HG02884 (cell line): Measurements from ENCODE around the gene ARHGEF3.
A peak's percentile ranks its signal among the peaks of the same experiment; 100 is the strongest.

Experiments
- ATAC-seq: cut with Tn5 transposase; IDR thresholded peaks from one replicate; pipeline ENCODE4 v1.9.1; 2021; ENCODE audit warnings: mild to moderate bottlenecking, moderate library complexity; ENCODE audit not compliant: unreplicated experiment

Gene ARHGEF3

DNA sequence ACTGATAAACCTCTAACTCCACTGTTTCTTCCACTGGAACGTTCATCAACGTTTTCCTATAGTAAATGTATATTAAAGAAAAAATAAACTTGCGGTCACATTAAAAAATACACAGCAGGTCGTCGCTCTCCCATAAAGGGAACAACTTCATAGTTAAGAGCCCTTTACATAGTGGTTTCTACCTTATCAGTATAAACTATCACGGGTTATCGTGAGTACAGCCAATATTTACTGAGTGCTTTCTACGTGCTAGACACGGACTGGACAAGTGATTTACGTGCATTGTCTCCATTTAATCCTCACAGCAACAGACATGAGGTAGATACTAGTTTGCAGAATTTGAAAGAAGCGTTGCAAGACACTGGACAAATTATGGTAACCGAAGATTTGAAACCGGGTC is 117.7 kb downstream of the ARHGEF3 start:
- no peak for ATAC-seq

DNA sequence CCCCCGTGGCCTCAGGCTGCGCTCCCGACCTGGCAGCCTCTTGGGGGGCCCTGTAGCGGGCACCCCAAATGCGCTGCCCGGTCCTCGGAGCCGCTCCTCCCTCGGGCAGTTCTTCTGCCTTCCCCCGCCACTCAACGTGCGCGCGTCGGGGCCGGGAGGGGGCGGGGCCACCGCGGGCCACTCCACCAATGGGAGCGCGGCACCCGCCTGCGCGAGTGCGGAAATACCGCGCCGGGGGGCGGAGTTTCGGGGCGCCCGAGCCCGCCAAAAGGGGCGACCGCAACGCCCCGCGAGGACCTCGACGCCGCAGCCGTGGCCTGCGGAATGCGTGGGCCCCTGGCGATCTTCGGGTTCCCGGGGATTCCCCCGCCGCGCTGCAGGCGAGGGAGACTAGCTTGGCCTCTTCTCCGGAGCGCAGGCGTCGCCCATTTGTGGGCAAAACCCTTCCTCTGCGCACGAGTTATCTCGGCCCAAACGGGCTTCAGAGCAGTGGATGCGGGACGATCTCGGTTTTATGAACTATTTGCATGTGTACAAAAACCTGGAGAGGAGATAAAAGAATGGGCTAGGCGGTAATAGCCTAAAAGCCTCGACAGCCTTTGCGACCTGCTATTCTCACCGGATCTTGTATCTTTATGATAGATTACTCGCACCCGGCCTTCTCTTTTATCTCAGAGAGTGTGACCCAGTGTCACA is 118.5 kb downstream of the ARHGEF3 start, which contains the start of gene TASOR:
Gene TASOR, minus strand, starts transcription at position 144 of the 696 bp plus-strand sequence. CDS start 259 bp downstream, outside the sequence.
- peak; percentile 65 for ATAC-seq

DNA sequence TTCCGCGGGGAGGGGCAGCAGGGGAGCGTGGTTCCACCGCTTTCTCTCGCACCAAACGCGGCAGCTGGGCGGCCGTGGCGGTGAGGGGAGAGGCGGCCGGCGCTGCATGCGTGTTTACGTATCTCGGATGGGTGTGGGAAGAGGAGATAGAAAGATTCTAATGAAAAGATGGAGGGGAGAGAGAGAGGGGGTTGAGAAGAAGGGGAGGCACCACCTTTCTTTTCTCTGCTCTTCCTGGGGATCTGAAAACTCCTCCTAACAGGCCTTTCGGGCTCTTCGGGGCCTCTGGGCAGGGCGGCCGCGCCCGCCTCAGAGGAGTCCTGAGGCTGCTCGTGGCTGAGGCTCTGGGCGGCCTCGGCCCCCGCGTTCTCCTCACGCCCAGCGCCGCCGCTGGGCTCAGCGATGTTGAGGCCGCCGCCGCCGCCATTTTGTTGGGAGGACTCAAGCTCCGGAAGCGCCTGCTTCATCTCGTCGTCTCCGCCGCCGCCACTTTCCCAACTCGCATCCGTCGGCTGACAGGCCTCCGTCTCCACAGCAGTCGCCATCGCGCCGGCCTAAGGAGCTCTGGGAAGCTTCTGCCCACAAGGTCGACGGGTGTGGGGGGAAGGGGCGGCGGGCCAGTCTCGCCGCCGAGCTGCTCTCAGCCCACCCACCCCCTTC is 119.2 kb downstream of the ARHGEF3 start:
- ATAC-seq = peak; percentile 66

DNA sequence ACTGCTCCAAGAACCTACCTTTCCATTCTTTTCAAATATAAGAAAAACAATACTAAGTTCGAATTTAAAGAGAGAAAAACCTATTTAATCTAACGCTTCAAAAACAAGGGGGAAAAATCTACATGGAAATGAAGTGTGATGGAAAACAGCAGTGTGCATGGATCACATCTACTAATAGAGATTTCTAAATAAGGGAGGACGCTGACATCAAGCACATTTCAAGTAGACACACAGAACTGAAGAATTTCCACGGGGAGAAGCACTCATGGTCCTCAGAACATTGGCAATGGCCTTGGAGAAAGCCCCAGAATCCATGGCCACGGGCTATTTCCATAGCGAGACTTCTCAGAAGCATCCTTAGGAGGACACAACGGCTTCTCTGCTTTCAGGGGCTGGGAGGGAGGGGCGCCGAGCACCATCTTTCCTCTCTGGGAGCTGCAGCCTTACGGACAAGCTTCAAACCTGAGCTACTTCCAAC is 119.7 kb downstream of the ARHGEF3 start:
- no peak for ATAC-seq

DNA sequence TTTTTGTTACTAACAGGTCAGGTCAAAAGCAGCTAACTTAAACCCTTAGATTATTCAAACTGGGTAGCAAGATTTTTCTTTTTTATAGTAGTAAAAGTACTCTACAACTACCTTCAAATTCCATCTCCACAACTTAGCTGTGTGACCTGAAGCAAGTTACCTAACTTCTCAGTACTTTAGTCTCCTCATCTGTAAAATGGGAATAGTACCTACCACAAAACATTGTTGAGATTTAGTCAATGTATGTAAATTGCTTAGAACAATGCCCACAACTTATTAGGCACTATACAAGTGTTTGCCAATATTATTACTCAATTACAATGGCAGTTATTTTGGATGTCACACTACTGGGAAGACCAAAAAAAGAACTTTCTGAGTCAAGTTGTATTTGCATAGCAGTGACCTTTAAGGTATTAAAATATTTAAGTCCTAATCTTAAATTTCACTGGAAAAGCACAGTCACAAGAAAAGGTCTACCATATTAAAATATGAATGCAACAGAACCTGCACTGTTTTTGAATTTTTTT is 121.6 kb downstream of the ARHGEF3 start:
- ATAC-seq = no peak
